Stimulated activated naive CD4-positive, alpha-beta T cell (primary cell): Measurements from ENCODE around the gene PHACTR3.

ENCODE experiments used
- DNase-seq, 6 experiments: peaks; one replicate each; lab custom pipeline; 2025; lab: John Stamatoyannopoulos, UW

The PHACTR3 gene

GRCh38 chr20:59778615-59779200, 174.4 kb downstream of the PHACTR3 start:
- no peak for DNase-seq

- no peak for DNase-seq
Observed at GRCh38 chr20:59779656-59780380, 175.5 kb downstream of the PHACTR3 start.

- no peak for DNase-seq
Observed at GRCh38 chr20:59780494-59781185, 176.3 kb downstream of the PHACTR3 start.

GRCh38 chr20:59781226-59781625, 176.9 kb downstream of the PHACTR3 start:
- no peak for DNase-seq

- no peak for DNase-seq
Observed at GRCh38 chr20:59782986-59783640, 178.8 kb downstream of the PHACTR3 start.

- no peak for DNase-seq
Observed at GRCh38 chr20:59783641-59784010, 179.3 kb downstream of the PHACTR3 start.

- no peak for DNase-seq
Observed at GRCh38 chr20:59784365-59784764, 180.0 kb downstream of the PHACTR3 start.

GRCh38 chr20:59784791-59785668, 180.7 kb downstream of the PHACTR3 start:
- DNase-seq, result no peak

- no peak for DNase-seq
Observed at GRCh38 chr20:59785669-59785959, 181.3 kb downstream of the PHACTR3 start.

GRCh38 chr20:59785986-59786795, 181.9 kb downstream of the PHACTR3 start:
- no peak for DNase-seq

GRCh38 chr20:59786801-59787537, 182.6 kb downstream of the PHACTR3 start:
- DNase-seq, result no peak

GRCh38 chr20:59787538-59787890, 183.2 kb downstream of the PHACTR3 start:
- DNase-seq, result no peak

GRCh38 chr20:59788196-59788735, 183.9 kb downstream of the PHACTR3 start:
- no peak for DNase-seq

- no peak for DNase-seq
Observed at GRCh38 chr20:59788811-59789397, 184.6 kb downstream of the PHACTR3 start.

- DNase-seq, result no peak
Observed at GRCh38 chr20:59789686-59790085, 185.3 kb downstream of the PHACTR3 start.

- DNase-seq, result no peak
Observed at GRCh38 chr20:59790346-59790745, 186.0 kb downstream of the PHACTR3 start.

- no peak for DNase-seq
Observed at GRCh38 chr20:59792300-59792699, 188.0 kb downstream of the PHACTR3 start.

GRCh38 chr20:59794555-59794954, 190.2 kb downstream of the PHACTR3 start:
- no peak for DNase-seq

- no peak for DNase-seq
Observed at GRCh38 chr20:59800309-59800708, 196.0 kb downstream of the PHACTR3 start.

GRCh38 chr20:59802018-59802417, 197.7 kb downstream of the PHACTR3 start:
- DNase-seq, result no peak
